Occipital lobe (tissue), 2 donors: Measurements from ENCODE around the gene PLA2G1B. TPM values are rescaled to one million over a fixed set of nuclear protein-coding genes. Genes with fewer than 3 reads are reported as not detected.
"Not testable (repeated sequence)": the region's sequence is repeated elsewhere in the genome, so short reads cannot be mapped to it uniquely, and the experiment has no call there.

ENCODE experiments used
- DNase-seq: peaks from one replicate; lab custom pipeline; 2025; lab: John Stamatoyannopoulos, UW
- total RNA-seq: library from RNA; depleted of rRNA; stranded (reverse); fragments of >200 nt; gene quantifications from one replicate; pipeline ENCODE4 v1.2.3, GENCODE V29; 2014

PLA2G1B gene
- total RNA-seq, 1 donor from 2014 or later = not detected

- DNase-seq = no peak
These were observed 31.5 kb upstream of the PLA2G1B start for GRCh38 chr12:120359128-120359527.

DNA sequence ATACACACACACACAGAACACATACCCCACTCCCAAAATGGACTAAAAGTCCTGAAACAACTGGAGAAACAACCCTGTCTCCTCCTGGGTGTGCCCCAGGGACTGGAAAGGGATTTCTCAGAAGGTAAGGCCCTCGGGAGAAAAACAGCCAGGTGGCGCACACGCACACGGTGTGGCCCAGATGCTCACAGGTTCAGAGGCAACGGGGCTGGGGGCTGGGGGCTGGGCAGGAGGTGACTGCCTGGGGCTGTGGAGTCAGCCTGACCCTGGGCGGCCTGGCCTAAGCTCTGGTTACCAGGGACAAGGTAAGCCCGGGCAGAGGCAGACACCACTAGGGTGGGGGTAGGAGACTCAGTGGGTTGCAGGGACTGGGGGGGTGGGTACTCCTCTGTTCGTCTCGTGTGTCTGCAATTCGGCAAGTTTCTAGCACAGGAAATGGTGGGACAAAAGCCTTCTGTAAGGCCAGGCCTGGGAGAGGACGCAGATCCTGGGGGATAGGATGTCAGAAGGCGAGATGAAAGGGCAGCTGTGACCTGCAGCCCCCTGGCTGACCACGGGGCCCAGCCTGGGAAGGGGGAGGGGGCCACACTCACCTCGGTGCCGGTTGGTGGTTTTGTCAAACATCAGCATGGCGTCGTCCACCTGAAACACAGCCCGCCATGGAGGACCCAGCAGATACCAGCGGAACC is 31.0 kb upstream of the PLA2G1B start:
- DNase-seq = no peak

GRCh38 chr12:120357104-120357503 is 29.5 kb upstream of the PLA2G1B start:
- no peak for DNase-seq

GRCh38 chr12:120356567-120357030 is 29.0 kb upstream of the PLA2G1B start:
- peak; percentile 80 for DNase-seq

DNA sequence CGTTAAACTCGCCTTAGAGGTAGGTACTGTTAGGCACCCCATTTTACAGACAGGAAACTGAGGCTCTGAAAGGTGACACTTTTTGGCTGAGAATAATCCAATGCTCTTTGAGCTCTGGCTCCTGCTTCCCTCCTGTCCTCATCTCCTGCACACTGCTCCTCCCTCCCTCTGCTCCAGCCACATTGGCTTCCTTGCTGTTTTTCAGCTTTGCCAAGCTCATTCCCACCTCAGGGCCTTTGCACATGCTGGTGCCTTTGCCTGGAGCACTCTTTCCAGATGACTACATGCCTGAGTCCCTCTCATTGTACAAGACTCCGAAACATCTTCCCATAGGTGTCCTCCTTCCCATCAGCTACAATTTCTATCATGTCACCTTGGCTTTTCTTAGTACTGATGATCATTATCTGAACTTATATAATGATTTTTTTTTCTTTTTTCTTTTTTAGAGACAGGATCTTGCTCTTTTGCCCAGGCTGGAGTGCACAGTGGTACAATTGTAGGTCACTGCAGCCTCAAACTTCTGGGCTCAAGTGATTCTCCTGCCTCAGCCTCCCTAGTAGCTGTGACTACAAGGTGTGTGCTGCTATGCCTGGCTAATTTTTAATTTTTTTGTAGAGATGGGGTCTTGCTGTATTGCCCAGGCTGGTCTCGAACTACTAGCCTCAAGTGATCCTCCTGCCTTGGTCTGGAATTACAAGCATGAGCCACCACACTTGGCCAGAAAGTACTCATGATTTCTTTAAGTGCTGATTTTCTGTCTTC is 26.2 kb upstream of the PLA2G1B start:
- no peak for DNase-seq

GRCh38 chr12:120353136-120353535 is 25.6 kb upstream of the PLA2G1B start:
- DNase-seq = no peak

DNA sequence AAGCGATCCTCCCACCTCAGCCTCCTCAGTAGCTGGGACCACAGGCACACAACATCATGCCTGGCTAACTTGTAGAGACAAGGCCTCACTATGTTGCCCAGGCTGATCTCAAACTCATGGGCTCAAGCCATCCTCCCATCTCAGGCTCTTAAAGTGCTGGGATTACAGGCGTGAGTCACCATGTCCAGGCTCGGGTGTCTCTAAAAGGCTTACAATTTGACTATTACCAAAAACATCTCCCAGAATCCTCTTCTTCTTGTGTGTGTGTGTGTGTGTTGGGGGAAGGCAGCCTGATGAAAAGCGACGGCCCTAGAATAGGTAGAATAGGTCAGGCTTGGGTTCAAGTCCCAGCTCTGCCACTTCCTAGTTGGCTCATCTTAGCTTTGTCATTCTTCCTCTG is 24.5 kb upstream of the PLA2G1B start:
- no peak for DNase-seq

DNA sequence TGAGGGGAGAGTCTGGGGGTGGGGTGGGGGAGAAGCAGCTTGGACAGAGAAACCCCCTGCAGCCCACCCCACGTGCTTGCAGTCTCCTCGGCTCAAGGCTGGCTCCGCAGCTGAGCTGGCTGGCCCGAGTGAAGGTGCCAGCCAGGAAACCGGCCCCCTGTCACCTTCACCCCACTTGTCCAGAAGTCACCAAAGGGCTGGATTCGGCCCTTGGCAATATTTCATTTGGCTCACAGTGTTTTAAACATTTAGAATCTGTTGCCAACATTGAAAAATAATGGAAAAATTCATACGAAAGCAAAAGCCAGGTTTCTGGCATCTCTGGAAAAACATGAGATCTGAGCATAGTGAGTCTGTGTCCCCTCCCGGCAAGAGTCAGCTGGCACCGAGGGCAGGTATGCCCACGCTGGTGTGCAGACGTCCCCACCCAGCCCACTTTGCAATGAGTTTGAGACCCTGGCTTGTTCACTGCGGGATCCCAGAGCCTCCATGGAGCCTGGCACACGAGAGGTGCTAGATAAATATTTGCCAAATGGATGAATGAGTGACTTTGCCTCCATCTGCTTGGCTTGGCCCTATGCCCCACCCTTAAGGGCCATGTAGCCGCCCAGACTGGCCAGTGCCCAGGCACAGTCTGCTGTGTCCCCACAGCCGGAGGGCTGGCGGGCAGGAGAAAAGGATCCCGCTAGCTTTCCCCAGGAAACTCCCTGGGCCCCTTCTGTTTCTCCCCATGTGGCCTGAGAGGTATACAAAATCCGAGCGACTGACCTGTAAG is 23.2 kb upstream of the PLA2G1B start:
- DNase-seq = no peak

DNA sequence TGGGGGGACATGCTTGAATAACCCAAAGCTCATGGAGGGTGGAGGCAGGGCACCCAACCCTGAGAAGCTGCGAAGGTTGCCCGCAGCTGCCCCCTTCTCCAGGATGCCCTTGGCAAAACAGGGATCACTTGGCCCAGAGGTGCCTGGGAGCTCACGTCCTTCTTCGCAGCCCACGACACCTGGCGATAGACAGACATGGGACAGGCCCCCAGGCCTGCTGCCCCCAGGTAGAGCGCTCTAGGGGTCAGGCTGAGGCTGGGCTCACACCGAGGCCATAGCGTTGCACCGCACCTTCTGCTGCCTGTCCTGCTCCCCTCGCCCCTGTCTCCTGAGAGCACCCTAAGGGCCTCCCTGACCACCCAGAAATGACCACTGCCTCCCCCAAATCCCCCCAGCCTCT is 20.2 kb upstream of the PLA2G1B start:
- no peak for DNase-seq

GRCh38 chr12:120346681-120347080 is 19.1 kb upstream of the PLA2G1B start:
- no peak for DNase-seq

- no peak for DNase-seq
These were observed 18.5 kb upstream of the PLA2G1B start for GRCh38 chr12:120346031-120346430.

DNA sequence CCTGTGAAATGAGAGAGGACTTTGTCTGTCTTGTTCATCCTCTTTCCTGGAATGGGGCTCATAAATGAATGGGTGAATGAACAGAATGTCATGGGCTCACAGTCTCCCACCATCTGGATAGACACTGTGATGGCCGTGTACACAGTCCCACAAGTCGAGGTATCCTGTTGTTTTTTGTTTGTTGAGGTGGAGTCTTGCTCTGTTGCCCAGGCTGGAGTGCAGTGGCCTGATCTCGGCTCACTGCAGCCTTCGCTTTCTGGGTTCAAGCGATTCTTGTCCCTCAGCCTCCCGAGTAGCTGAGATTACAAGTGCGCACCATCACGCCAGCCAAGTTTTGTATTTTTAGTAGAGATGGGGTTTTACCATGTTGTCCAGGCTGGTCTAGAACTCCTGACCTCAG is 16.1 kb upstream of the PLA2G1B start:
- DNase-seq = no peak

DNA sequence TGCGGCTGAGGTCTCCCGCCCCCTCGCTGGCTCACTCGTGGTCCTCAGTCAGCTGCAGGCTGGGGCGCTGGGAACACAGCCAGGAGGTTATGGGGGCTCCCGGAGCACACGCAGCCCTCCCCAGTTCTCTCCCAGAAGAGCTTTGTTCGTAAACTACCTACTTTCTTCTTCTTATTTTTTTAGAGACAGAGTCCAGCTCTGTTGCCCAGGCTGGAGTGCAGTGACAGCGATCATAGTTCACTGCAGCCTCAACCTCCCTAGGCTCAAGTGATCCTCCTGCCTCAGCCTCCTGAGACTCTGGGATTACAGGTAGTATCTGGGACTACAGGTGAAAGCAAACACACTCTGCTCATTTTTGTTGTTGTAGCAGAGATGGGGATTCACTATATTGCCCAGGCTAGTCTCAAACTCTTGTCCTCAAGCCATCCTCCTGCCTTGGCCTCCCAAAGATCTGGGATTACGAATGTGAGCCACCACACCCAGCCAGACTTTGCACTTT is 15.5 kb upstream of the PLA2G1B start:
- no peak for DNase-seq

- DNase-seq = no peak
These were observed 14.8 kb upstream of the PLA2G1B start for GRCh38 chr12:120342175-120343038.

DNA sequence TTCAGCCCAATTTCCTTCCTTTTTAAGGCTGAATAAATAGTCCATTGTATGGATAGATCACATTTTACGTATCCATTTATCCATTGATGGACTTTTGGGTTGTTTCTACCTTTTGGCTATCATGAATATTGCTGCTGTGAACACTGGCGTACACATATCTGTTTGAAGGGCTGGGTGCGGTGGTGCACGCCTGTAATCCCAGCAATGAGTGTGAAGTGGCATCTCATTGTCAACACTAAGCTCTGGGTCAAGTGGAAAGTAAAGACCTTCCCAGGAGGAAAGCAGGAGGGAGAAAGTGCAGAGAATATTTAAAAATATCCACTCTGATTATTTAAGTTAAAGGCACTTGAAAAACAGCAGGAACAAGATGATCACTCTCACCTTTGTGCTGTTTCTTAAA is 11.7 kb upstream of the PLA2G1B start:
- DNase-seq = no peak

DNA sequence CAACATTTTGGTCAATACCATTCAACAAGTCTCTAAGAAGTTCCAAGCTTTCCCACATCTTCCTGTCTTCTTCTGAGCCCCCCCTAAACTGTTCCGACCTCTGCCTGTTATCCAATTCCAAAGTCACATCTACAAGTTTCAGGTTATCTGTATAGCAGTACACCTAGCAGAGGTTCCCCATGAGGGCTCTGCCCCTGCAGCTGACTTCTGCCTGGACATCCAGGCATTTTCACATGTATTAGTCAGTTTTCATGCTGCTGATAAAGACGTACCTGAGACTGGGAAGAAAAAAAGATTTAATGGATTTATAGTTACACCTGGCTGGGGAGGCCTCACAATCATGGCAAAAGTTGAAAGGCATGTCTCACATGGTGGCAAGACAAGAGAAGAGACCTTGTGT is 10.2 kb upstream of the PLA2G1B start:
- DNase-seq = no peak

DNA sequence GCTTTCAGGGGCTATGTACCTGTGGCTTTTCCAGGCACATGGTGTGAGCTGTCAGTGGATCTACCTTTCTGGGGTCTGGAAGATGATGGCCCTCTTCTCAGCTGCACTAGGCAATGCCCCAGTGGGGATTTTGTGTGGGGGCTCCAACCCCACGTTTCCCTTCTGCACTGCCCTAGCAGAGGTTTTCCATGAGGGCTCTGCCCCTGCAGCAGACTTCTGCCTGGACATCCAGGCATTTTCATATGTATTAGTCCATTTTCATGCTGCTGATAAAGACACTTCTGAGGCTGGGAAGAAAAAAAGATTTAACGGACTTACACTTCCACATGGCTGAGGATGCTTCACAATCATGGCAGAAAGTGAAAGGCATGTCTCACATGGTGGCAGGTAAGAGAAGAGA is 8.8 kb upstream of the PLA2G1B start:
- not testable (repeated sequence) for DNase-seq

DNA sequence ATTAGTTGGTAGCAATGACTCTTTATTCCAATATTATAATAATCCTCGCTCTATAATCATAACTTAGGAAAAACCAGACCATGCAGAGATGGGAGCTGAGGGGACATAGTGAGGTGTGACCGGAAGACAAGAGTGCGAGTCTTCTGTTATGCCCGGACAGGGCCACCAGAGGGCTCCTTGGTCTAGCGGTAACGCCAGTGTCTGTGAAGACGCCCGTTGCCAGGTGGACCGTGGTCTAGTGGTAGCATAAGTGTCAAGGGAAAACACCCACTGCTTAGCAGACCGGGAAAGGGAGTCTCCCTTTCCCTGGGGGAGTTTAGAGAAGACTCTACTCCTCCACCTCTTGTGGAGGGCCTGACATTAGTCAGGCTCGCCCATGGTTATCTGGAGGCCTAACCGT is 7.9 kb upstream of the PLA2G1B start:
- DNase-seq = not testable (repeated sequence)

DNA sequence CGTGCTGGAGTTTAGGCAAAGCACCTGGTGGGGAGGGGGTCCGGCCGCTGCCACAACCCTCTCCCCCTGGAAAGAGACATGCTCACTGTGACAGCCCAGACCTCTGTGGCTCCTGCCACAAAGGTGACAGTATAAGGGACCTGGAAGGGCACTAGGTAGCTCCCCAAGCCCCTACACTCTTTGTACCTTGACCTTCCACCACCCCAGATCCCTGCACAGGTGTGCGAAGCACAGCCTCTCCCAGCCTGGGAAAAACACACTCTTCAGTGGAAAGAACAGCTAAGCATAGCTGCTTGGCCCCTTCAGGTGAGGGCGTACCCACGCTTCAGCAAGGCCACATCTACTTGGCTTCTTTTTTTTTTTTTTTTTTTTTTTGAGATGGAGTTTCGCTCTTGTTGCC is 4.9 kb upstream of the PLA2G1B start:
- no peak for DNase-seq

GRCh38 chr12:120332041-120332440 is 4.5 kb upstream of the PLA2G1B start:
- DNase-seq = no peak

GRCh38 chr12:120331390-120331789 is 3.8 kb upstream of the PLA2G1B start:
- no peak for DNase-seq
